NCI-H2196 (cell line): ENCODE results near the gene GADD45B.
A peak's percentile ranks its signal among the peaks of the same experiment; 100 is the strongest.
"Not testable (repeated sequence)": the region's sequence is repeated elsewhere in the genome, so short reads cannot be mapped to it uniquely, and the experiment has no call there.

Experiments
- DNase-seq: peaks from one replicate; lab custom pipeline; 2025; ENCODE audit not compliant: unreplicated experiment; lab: John Stamatoyannopoulos, UW

The GADD45B gene

DNA sequence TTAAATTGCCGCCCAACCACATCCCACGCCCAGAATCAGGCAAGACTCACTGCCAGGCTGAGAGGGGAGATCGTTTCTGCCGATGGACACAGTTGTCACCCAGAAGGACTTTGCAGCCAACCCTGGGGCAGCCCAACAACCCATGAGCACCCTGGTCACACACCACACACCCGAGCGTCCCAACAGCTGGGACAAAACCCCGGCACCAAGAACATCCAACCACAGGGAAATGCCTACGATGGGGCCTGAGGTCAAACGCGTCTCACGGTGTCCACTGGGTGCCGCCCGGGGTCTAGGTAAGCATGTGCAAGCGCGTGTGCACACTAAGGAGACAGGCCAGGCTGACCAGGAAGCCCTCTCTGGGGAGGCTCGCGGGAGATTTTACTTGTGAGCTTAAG, 32.1 kb upstream of the GADD45B start:
- DNase-seq, result no peak

DNA sequence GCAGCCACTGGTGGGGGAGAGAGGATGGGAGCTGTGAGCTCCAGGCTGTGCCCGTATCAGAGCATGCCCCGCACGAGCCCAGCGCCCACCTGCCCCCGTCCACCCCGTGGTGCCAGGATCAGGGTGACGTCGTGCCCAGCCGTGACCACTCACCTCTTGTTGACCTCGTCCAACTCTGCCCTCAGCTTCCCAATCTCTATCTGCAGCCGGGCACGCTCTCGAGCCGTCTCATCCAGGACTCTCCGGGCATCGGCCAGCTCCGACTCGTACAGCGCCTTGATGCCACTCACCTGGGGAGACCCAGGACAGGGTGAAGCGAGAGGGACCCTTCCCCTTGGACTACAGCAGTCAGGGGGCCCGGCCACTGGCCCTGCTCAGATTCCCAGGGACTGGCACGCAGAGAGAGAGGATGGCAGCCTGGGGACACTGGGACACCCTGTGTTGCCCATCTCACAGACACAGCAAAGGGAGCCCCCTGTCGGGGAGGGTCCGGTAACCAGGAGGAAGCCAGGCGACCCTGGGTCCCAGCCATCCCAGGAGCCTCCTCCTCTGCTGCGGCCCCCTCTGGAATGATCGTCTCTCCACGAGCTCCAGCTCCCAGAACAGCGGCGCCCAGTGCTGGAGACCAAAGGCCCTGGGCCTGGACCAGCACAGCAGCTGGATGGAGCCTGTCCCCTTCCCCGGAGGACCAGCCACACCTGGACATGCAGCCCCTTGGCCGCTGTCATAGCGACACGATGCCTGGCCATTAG, 31.5 kb upstream of the GADD45B start:
- DNase-seq, result no peak

DNA sequence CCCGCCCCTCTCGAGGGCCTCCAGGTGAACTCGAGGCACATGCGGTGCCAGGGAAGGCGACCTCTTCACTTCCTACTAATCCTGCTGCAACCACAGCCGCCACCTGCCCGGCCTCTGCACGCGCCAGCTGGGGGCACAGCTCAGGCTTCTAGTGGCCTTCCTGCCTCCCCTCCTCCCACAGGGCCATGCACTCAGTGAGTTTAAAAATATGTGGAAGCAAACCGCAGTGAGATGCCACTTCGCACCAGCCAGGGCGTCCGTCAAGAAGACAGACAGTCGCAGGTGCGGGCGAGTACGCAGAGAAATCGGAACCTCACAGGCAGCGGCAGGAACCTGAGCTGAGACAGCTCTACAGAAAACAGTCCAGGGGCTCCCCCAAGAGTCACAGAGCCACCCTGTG, 29.5 kb upstream of the GADD45B start:
- DNase-seq, result peak; percentile 43

GRCh38 chr19:2449019-2449418, 26.9 kb upstream of the GADD45B start:
- DNase-seq, result no peak

- no peak for DNase-seq
These were observed 24.8 kb upstream of the GADD45B start for GRCh38 chr19:2451138-2451537.

DNA sequence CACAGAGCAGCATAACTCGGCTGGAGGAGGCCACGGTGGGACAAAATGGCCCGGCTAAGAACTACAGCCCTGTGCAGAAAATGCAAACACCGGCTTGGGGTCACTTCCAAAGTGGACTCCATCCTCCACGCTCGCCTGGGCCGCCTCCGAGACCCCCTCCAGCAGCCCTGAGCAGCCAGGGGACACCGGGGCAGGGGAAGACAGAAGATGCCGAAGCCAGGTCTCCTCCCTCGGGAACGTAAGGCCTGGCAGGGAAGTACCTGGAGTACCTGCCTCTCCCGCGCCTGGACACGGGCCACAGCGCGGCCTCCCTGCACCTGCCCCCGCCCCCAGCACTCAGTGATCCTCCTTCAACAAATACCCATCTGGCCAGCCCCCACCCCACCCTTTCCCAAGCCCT, 24.2 kb upstream of the GADD45B start:
- DNase-seq, result no peak

DNA sequence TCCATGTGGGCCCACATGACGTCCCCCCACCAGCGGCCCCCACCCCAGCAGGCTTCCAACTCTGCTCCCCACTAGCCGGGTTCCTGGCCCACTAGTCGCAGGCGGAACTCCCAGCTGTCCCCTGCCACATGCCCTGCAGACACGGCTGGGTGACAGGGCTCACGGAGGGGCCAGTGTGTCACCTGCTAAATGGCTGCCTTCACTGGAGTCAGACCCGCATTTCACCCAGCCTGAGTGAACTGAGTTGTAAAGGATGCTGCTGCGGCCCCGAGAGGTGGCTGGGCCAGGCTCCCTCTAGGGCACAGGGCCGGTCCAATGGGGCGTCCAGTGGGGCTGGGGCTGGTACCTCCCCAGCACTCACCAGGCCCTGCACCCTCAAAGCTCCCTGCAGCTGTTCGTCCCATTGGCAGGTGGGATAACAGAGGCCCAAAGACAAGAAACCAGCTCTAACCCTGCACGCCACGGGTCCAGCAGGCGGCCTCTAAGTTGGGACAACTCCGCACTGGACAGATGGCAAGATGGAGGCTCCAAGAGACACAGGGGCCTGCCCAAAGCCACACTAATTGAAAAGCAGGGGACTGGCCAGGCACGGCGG, 22.4 kb upstream of the GADD45B start:
- DNase-seq, result no peak

DNA sequence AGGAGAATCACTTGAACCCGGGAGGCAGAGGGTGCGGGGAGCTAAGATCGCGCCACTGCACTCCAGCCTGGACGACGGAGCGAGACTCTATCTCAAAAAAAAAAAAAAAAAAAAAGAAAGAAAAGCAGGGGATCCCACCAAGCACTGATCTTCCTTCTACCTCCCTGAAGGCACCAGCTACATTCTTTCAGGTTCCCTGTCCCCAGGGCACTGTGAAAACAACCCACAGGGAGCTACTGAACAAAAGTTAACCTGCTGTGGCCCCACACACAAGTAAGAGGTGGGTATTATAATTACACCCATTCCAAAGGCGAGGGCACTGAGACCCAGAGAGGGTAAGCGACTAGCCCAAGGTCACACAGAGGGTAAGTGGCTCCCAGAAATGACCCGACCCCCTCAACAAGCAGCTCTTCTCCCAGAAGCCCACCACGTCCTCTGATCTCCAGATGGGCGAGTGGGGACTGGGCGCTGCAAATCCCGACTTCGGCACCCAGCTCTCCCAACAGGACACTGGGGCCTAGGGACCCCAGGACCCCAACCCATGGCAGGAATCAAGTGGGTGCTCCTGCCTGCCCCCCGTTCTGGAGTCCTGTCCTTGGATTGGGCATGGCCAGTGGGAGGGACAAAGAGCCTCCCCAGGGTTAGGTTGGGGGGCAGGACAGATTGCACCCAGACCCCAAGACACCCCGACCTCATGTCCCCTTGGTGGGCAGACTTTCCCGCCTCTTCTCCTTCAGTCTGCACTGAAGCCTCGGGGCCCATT, 21.5 kb upstream of the GADD45B start:
- no peak for DNase-seq

GRCh38 chr19:2454962-2455850, 20.7 kb upstream of the GADD45B start:
- DNase-seq, result no peak

DNA sequence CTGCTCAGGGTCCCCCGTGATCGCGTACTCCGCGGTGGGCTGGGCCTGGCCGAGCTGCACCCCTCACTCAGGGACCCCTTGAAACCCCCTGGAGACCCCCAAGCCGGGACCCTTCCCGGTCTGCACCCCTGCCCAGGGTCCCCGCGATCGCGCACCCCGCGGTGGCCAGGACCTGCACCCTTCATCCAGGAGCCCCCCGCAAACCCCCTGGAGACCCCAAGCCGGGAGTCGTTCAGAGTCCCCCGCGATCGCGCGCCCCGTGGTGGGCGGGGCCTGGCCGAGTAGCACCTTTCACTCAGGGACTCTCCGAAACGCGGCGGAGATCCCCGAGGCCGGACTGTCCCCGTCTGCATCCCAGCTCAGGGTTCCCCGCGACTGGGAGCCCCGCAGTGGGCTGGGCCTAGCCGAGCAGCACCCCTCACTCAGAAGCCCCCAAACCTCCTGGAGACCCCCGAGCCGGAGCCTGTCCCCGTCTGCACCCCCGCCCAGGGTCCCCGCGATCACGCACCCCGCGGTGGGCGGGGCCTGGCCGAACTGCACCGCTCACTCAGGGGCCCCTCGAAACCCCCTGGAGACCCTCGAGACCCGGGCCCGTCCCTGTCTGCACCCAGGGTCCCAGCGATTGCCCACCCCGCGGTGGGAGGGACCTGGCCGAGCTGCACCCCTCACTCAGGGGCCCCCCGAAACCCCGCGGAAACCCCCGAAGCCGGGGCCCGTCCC, 19.9 kb upstream of the GADD45B start:
- DNase-seq, result no peak

DNA sequence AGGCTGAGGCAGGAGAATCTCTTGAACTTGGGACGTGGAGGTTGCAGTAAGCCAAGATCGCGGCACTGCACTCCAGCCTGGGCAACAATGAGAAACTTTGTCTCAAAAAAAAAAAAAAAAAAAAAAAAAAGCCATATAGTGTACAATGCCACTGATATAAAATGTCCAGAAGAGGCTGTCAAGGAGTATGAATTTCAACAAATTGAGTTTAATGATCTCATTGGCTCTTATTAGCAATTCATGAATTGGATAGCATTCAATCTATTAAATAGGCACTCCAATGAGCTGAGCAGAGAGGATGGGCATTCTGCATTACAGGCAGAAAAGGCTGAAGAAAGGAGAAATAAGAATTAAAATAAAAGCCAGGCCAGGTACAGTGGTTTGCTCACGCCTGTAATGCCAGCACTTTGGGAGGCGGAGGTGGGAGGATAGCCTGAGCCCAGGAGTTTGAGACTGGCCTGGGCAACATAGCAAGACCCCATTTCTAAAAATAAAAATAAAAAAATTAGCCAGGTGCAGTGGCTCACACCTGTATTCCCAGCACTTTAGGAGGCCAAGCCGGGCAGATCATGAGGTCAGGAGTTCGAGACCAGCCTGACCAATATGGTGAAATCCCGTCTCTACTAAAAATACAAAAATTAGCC, 18.4 kb upstream of the GADD45B start:
- no peak for DNase-seq

GRCh38 chr19:2458054-2458453, 17.9 kb upstream of the GADD45B start:
- DNase-seq, result no peak

GRCh38 chr19:2458776-2459175, 17.2 kb upstream of the GADD45B start:
- not testable (repeated sequence) for DNase-seq

DNA sequence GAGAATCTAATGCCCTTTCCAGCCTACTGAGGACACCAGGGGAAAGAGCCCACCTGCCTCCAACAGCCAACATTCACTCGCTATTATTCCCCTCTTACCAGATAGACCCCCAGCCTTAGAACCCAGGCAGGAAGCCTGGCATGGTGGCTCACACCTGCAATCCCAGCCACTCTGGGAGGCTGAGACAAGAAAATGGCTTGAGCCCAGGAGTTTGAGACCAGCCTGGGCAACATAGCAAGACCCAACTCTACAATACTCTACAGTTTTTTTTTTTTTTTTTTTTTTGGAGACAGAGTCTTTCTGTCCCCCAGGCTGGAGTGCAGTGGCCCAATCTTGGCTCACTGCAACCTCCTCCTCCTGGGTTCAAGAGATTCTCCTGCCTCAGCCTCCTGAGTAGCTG, 15.7 kb upstream of the GADD45B start:
- DNase-seq, result no peak

GRCh38 chr19:2461751-2462634, 13.9 kb upstream of the GADD45B start:
- DNase-seq, result no peak

DNA sequence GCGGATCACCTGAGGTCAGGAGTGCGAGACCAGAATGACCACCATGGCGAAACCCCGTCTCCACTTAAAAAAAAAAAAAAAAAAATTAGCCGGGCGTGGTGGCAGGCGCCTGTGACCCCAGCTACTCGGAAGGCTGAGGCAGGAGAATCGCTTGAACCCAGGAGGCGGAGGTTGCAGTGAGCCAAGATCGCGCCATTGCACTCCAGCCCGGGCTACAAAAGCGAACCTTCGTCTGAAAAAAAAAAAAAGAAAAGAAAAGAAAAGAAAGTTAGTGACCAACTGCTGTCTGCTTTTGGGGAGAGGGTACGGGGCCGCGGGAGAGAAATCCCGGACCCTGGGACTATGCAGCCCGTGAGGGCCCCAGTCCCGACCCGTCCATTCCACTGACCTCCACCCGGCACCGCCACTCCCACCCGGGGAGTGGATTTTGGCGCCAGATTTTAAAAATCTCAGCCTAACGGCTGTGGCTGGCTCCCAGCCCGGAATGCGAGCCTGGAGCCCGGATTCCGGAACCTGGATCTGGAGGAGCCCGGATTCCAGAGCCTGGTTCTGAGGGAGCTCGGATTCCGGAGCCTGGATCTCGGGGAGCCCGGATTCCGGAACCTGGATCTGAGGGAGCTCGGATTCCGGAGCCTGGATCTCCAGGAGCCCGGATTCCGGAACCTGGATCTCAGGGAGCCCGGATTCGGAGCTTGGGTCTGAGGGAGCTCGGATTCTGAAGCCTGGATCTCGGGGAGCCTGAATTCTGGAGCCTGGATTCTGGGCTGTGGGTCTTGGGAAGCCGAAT, 13.1 kb upstream of the GADD45B start:
- DNase-seq, result peak; percentile 42

GRCh38 chr19:2463694-2464093, 12.2 kb upstream of the GADD45B start:
- not testable (repeated sequence) for DNase-seq

DNA sequence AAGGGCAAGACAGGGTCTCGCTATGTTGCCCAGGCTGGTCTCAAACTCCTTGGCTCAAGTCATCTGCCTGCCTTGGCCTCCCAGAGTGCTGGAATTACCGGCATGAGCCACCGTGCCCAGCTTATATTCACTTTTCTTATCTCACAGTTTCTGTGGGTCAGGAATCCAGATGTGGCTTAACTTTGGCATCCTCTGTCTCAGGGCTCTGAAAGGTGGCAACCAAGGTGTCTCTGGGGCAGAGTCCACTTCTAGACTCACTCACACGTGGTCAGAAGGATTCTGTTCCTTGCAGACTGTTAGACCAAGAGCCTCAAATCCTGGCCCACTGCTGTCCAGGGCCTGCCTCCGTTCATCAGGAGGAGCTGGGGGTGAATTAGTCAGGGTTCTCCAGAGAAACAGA, 11.5 kb upstream of the GADD45B start:
- no peak for DNase-seq
